ENCODE measurements around the gene FRMD4A.

DNA sequence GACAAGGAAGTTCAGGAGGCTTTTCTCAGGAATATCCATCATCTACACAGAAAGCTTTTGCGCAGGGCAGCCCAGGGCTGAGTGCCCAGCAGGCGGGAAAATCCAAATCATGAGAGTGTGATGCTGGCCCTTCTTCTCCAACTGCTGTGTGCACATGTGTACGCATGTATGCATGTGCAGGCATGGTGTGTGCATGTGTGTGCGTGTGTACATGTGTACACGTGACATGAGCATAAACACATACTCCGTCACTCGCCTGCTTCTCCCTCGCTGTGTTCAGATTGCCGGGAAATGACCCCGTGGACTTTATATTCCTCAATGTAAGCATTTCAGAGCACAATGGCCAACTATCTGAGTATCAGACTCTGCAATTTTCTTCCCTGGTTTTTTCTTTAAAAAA lies 658.8 kb downstream of the FRMD4A start:
- TF ChIP-seq CTCF (IDR thresholded peaks at IDR 0.05 in 4 of 5, conservative IDR thresholded peaks at IDR 0.05 in 1 of 5) (no peak), POLR2A (IDR thresholded peaks at IDR 0.05) (no peak)
